Dermis blood vessel endothelial cell (primary cell): ENCODE results near the gene OR2J1. TPM values are rescaled to one million over a fixed set of nuclear protein-coding genes. Genes with fewer than 3 reads are reported as not detected.

Experiments
- total RNA-seq: library from RNA; depleted of rRNA; stranded (reverse); fragments of >200 nt; gene quantifications from 2 replicates; pipeline ENCODE4 v1.2.3, GENCODE V29; 2014

Gene OR2J1
- total RNA-seq, 1 donor from 2014 or later, result not detected

Other genes starting within 250 kb of the OR2J1 start
- 72.9 and 83.0 TPM in 2 replicates for gene TRIM27, start 175.5 kb upstream of the OR2J1 start, total RNA-seq
- 0.17 and 0.28 TPM in 2 replicates for gene ZNF311, start 94.2 kb upstream of the OR2J1 start, total RNA-seq
- not detected in 2 replicates for gene OR2W1, start 54.3 kb upstream of the OR2J1 start, total RNA-seq
- not detected in 2 replicates for gene OR2B3, start 12.2 kb upstream of the OR2J1 start, total RNA-seq
- not detected in 2 replicates for gene OR2J3, start 8.6 kb downstream of the OR2J1 start, total RNA-seq
- gene OR2J2, start 71.4 kb downstream of the OR2J1 start, total RNA-seq, result not detected in 2 replicates
- gene OR14J1, start 202.2 kb downstream of the OR2J1 start, total RNA-seq, result not detected in 2 replicates